ENCODE measurements around the gene TSHZ2. TPM values are rescaled to one million over a fixed set of nuclear protein-coding genes. Genes with fewer than 3 reads are reported as not detected.

The TSHZ2 gene
- total and polyA plus RNA-seq, 2 donors (not counting 1 experiment from before 2014, with no cell fraction given), result 1.00 to 5.7 TPM

GRCh38 chr20:52984451-52984810 lies 12.3 kb downstream of the TSHZ2 start:
- H3K4me2 ChIP-seq (replicated peaks; ENCODE audit: low read depth, low read length, poor library complexity, severe bottlenecking), result no peak overlapping the region
- no peak overlapping the region for H3K27ac ChIP-seq (ENCODE audit: low read length in 2 of 2)
- H4K20me1 ChIP-seq (ENCODE audit: control insufficient read depth, insufficient read depth, low read length, poor library complexity, severe bottlenecking), result no peaks in the 10 kb centered on the region
- no peaks in the 10 kb centered on the region for H3K4me1 ChIP-seq (ENCODE audit: control insufficient read depth in 2 of 2, insufficient read depth in 2 of 2, low read length in 2 of 2)
- ChIA-PET POLR2A (no interaction called here), CTCF (no interaction called here)
- Mint-ChIP-seq H3K4me1 (peaks cover 6% of the 10 kb centered on the region), H3K27ac (no peak overlapping the region), H3K27me3 (peaks cover 19% of the 10 kb centered on the region), H3K9me3 (ENCODE audit: insufficient read depth) (no peaks in the 10 kb centered on the region), H3K4me3 (no peak overlapping the region)
- WGBS (ENCODE audit: insufficient coverage), result 86% methylated on average over 10 of the region's 10 CpGs
- no peak overlapping the region for H3K9ac ChIP-seq (ENCODE audit: low read length)
- intact Hi-C loops (cut with micrococcal nuclease), result no loop called here
- H3K79me2 ChIP-seq (ENCODE audit: control insufficient read depth, insufficient read depth, low read length), result no peaks in the 10 kb centered on the region
- H2AFZ ChIP-seq (ENCODE audit: insufficient read depth, low read depth, low read length, poor library complexity, severe bottlenecking), result no peak overlapping the region
- no peak overlapping the region for H3K4me3 ChIP-seq (ENCODE audit: control extremely low read depth in 1 of 5, extremely low read depth in 1 of 5, insufficient read depth in 1 of 5, low read depth in 2 of 5, low read length in 4 of 5)
- H3K36me3 ChIP-seq (replicated peaks in 1 of 2; ENCODE audit: control extremely low read depth in 1 of 2, control insufficient read depth in 1 of 2, extremely low read depth in 1 of 2, insufficient read depth in 2 of 2, low read length in 1 of 2), result no peaks in the 10 kb centered on the region
- no peak for TF ChIP-seq EZH2 (IDR thresholded peaks at IDR 0.05; ENCODE audit: borderline replicate concordance, insufficient read depth, low read depth, low read length, poor library complexity, severe bottlenecking)
- no peak for TF ChIP-seq CTCF (IDR thresholded peaks at IDR 0.05)
- DNase-seq (no peak), ATAC-seq (ENCODE audit: low read depth) (no peak)
- H3K9me3 ChIP-seq (ENCODE audit: control extremely low read depth in 1 of 3, control insufficient read depth in 2 of 3, insufficient read depth in 1 of 3, low read length in 2 of 3), result peaks cover 0 to 2% (median 0%) of the 10 kb centered on the region in 3 donors
- H3K27me3 ChIP-seq (replicated peaks in 1 of 4; ENCODE audit: control extremely low read depth in 1 of 4, control insufficient read depth in 3 of 4, insufficient read depth in 4 of 4, low read length in 3 of 4), result no peaks in the 10 kb centered on the region

- H3K4me3 ChIP-seq (ENCODE audit: control extremely low read depth in 1 of 5, extremely low read depth in 1 of 5, insufficient read depth in 1 of 5, low read depth in 2 of 5, low read length in 4 of 5), result no peak overlapping the region
- DNase-seq, result no peak
- intact Hi-C loops (cut with micrococcal nuclease), result no loop called here
- H3K4me1 Mint-ChIP-seq, result peaks cover 6% of the 10 kb centered on the region
- H3K79me2 ChIP-seq (ENCODE audit: control insufficient read depth, insufficient read depth, low read length), result no peaks in the 10 kb centered on the region
- CTCF ChIA-PET, result no interaction called here
- WGBS (ENCODE audit: insufficient coverage), result no CpG with 5 or more reads among the region's 3 CpGs
- H3K36me3 ChIP-seq (replicated peaks in 1 of 2; ENCODE audit: control extremely low read depth in 1 of 2, control insufficient read depth in 1 of 2, extremely low read depth in 1 of 2, insufficient read depth in 2 of 2, low read length in 1 of 2), result no peaks in the 10 kb centered on the region
- no peak overlapping the region for H3K4me2 ChIP-seq (replicated peaks; ENCODE audit: low read depth, low read length, poor library complexity, severe bottlenecking)
- H3K27ac Mint-ChIP-seq, result no peak overlapping the region
- no peaks in the 10 kb centered on the region for H3K4me1 ChIP-seq (ENCODE audit: control insufficient read depth in 2 of 2, insufficient read depth in 2 of 2, low read length in 2 of 2)
- no peak overlapping the region for H3K9ac ChIP-seq (ENCODE audit: low read length)
- no peak for TF ChIP-seq CTCF (IDR thresholded peaks at IDR 0.05)
- TF ChIP-seq EZH2 (IDR thresholded peaks at IDR 0.05; ENCODE audit: borderline replicate concordance, insufficient read depth, low read depth, low read length, poor library complexity, severe bottlenecking), result no peak
- H3K9me3 Mint-ChIP-seq (ENCODE audit: insufficient read depth), result no peaks in the 10 kb centered on the region
- ATAC-seq (ENCODE audit: low read depth), result no peak
- H3K27me3 Mint-ChIP-seq, result peaks cover 19% of the 10 kb centered on the region
- H2AFZ ChIP-seq (ENCODE audit: insufficient read depth, low read depth, low read length, poor library complexity, severe bottlenecking), result no peak overlapping the region
- no peaks in the 10 kb centered on the region for H4K20me1 ChIP-seq (ENCODE audit: control insufficient read depth, insufficient read depth, low read length, poor library complexity, severe bottlenecking)
- H3K27ac ChIP-seq (ENCODE audit: low read length in 2 of 2), result no peak overlapping the region
- no peak overlapping the region for H3K4me3 Mint-ChIP-seq
- no peaks in the 10 kb centered on the region for H3K27me3 ChIP-seq (replicated peaks in 1 of 4; ENCODE audit: control extremely low read depth in 1 of 4, control insufficient read depth in 3 of 4, insufficient read depth in 4 of 4, low read length in 3 of 4)
- peaks cover 0 to 2% (median 0%) of the 10 kb centered on the region in 3 donors for H3K9me3 ChIP-seq (ENCODE audit: control extremely low read depth in 1 of 3, control insufficient read depth in 2 of 3, insufficient read depth in 1 of 3, low read length in 2 of 3)
- POLR2A ChIA-PET, result no interaction called here
Measured at GRCh38 chr20:52985687-52986086, 13.5 kb downstream of the TSHZ2 start.
